ENCODE results near the gene ISLR. TPM values are rescaled to one million over a fixed set of nuclear protein-coding genes. Genes with fewer than 3 reads are reported as not detected.

ISLR gene
- total and polyA plus RNA-seq, 2 of the 4 experiments (the other 2 are of a cell fraction): under 0.01 to 0.79 TPM

DNA sequence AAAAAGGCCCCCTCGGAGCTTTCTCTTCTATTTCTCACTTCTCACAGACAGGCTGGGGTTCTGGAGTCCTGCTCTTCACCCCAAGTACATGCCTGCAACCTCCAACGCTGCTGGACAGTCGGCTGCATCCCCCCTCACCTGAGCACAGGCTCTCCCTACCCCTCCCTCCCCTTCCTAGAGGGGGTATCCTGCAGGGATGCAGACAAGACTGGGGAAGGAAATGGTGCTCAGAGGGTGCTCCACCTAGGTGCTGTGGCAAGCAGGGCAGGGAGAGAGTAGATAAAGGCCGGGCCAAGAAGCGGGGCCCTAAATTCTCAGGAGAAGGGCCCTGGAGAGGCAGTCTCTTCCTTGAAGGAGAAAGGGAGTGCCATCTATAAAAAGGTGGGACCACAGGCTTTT lies 36.0 kb downstream of the ISLR start:
- ATAC-seq (ENCODE audit: low read depth): no peak; the same call in 1 of the 2 replicates
- H2BK120ac ChIP-seq (ENCODE audit: low read depth, low read length): no peak overlapping the region
- H4K8ac ChIP-seq (ENCODE audit: low read depth in 2 of 2, low read length in 2 of 2): no peak overlapping the region
- no peaks in the 10 kb centered on the region for H3K9me1 ChIP-seq (ENCODE audit: insufficient read depth, low read length)
- no peak overlapping the region for H3K4me2 ChIP-seq (ENCODE audit: low read depth, low read length)
- no peak overlapping the region for H4K91ac ChIP-seq (ENCODE audit: insufficient read depth, low read depth, low read length)
- no peak overlapping the region for H2AK9ac ChIP-seq (replicated peaks; ENCODE audit: low read depth, low read length, poor library complexity)
- no peaks in the 10 kb centered on the region for H3K9me3 ChIP-seq (ENCODE audit: control insufficient read depth, insufficient read depth, low read length)
- WGBS, 2 experiments (ENCODE audit: extremely low coverage in 2 of 2, insufficient read length in 1 of 2): 90% methylated on average over 2 of the region's 5 CpGs; no CpG with 5 or more reads in 1 of the 2 experiments
- H3K79me1 ChIP-seq (ENCODE audit: low read depth in 1 of 2, low read length in 2 of 2): no peaks in the 10 kb centered on the region
- BruUV-seq (replicated peaks): no TSS peak
- H3K18ac ChIP-seq (ENCODE audit: low read depth, low read length): no peak overlapping the region
- in situ Hi-C loops (cut with MboI; ENCODE audit: low sequenced_read_pairs): no loop called here
- H3K4ac ChIP-seq (ENCODE audit: low read depth, low read length): no peak overlapping the region
- no peak overlapping the region for H3K23ac ChIP-seq (ENCODE audit: low read depth, low read length)
- no peak overlapping the region for H3K27ac ChIP-seq (ENCODE audit: insufficient read depth, low read length)
- H3K9ac ChIP-seq (ENCODE audit: low read depth, low read length): no peak overlapping the region
- dilution Hi-C loops (cut with HindIII; ENCODE audit: low sequenced_read_pairs, unreplicated experiment): no loop called here
- intact Hi-C loops (cut with micrococcal nuclease): no loop called here
- no peak overlapping the region for H2BK15ac ChIP-seq (ENCODE audit: low read depth, low read length)
- TF ChIP-seq NFE2L2 (IDR thresholded peaks at IDR 0.05; ENCODE audit: low read depth, low read length): no peak
- no peak for TF ChIP-seq MAZ (IDR thresholded peaks at IDR 0.05; ENCODE audit: borderline replicate concordance, low read depth, low read length)
- no peak for TF ChIP-seq POLR2A (IDR thresholded peaks at IDR 0.05; ENCODE audit: low read depth, low read length)
- TF ChIP-seq, protein P1, sequence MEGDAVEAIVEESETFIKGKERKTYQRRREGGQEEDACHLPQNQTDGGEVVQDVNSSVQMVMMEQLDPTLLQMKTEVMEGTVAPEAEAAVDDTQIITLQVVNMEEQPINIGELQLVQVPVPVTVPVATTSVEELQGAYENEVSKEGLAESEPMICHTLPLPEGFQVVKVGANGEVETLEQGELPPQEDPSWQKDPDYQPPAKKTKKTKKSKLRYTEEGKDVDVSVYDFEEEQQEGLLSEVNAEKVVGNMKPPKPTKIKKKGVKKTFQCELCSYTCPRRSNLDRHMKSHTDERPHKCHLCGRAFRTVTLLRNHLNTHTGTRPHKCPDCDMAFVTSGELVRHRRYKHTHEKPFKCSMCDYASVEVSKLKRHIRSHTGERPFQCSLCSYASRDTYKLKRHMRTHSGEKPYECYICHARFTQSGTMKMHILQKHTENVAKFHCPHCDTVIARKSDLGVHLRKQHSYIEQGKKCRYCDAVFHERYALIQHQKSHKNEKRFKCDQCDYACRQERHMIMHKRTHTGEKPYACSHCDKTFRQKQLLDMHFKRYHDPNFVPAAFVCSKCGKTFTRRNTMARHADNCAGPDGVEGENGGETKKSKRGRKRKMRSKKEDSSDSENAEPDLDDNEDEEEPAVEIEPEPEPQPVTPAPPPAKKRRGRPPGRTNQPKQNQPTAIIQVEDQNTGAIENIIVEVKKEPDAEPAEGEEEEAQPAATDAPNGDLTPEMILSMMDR (conservative IDR thresholded peaks at IDR 0.05; ENCODE audit: low read depth, low read length): no peak
- no peak for TF ChIP-seq CHD1 (IDR thresholded peaks at IDR 0.05; ENCODE audit: low read depth, low read length)
- TF ChIP-seq RAD21 (IDR thresholded peaks at IDR 0.05; ENCODE audit: low read length): no peak
- no peak for TF ChIP-seq BHLHE40 (IDR thresholded peaks at IDR 0.05; ENCODE audit: low read depth, low read length)
- TF ChIP-seq RFX5 (IDR thresholded peaks at IDR 0.05; ENCODE audit: low read depth, low read length): no peak
- no peak for TF ChIP-seq MAFK (IDR thresholded peaks at IDR 0.05; ENCODE audit: low read depth, low read length)
- no peak for TF ChIP-seq FOS (IDR thresholded peaks at IDR 0.05; ENCODE audit: low read depth, low read length)
- TF ChIP-seq CEBPB (IDR thresholded peaks at IDR 0.05; ENCODE audit: low read depth, low read length): no peak
- no peak for TF ChIP-seq RCOR1 (IDR thresholded peaks at IDR 0.05; ENCODE audit: insufficient replicate concordance, low read length)
- TF ChIP-seq, protein P2, sequence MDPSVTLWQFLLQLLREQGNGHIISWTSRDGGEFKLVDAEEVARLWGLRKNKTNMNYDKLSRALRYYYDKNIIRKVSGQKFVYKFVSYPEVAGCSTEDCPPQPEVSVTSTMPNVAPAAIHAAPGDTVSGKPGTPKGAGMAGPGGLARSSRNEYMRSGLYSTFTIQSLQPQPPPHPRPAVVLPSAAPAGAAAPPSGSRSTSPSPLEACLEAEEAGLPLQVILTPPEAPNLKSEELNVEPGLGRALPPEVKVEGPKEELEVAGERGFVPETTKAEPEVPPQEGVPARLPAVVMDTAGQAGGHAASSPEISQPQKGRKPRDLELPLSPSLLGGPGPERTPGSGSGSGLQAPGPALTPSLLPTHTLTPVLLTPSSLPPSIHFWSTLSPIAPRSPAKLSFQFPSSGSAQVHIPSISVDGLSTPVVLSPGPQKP (IDR thresholded peaks at IDR 0.05; ENCODE audit: borderline replicate concordance, low read depth, low read length): no peak
- TF ChIP-seq SMC3 (IDR thresholded peaks at IDR 0.05; ENCODE audit: low read depth, low read length): no peak
- TF ChIP-seq, protein P3, sequence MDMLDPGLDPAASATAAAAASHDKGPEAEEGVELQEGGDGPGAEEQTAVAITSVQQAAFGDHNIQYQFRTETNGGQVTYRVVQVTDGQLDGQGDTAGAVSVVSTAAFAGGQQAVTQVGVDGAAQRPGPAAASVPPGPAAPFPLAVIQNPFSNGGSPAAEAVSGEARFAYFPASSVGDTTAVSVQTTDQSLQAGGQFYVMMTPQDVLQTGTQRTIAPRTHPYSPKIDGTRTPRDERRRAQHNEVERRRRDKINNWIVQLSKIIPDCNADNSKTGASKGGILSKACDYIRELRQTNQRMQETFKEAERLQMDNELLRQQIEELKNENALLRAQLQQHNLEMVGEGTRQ (IDR thresholded peaks at IDR 0.05; ENCODE audit: low read depth, low read length): no peak
- TF ChIP-seq MXI1 (IDR thresholded peaks at IDR 0.05; ENCODE audit: borderline replicate concordance, low read depth, low read length): no peak
- no peaks in the 10 kb centered on the region for H4K20me1 ChIP-seq (ENCODE audit: insufficient read depth, low read length)
- H3K4me3 ChIP-seq (ENCODE audit: insufficient read depth, low read depth, low read length): no peak overlapping the region
- H2BK5ac ChIP-seq (ENCODE audit: low read depth, low read length, poor library complexity, severe bottlenecking): no peak overlapping the region
- no peak overlapping the region for H3K56ac ChIP-seq (ENCODE audit: extremely low read depth, insufficient read depth, low read length)
- H2AFZ ChIP-seq (replicated peaks; ENCODE audit: low read length, poor library complexity): no peak overlapping the region
- H3K36me3 ChIP-seq (ENCODE audit: control insufficient read depth, insufficient read depth, low read length): no peaks in the 10 kb centered on the region
- DNase-seq: no peak
- H4K5ac ChIP-seq (ENCODE audit: low read depth, low read length): no peak overlapping the region
- H2AK5ac ChIP-seq (ENCODE audit: low read depth, low read length): no peak overlapping the region
- peaks cover 14% of the 10 kb centered on the region for H3K27me3 ChIP-seq (ENCODE audit: control insufficient read depth, insufficient read depth, low read length)
- no peak overlapping the region for H3K14ac ChIP-seq (replicated peaks; ENCODE audit: low read depth, low read length)
- H3K4me1 ChIP-seq (ENCODE audit: control insufficient read depth, insufficient read depth, low read length): peaks cover 10% of the 10 kb centered on the region
- H2BK20ac ChIP-seq (ENCODE audit: low read depth, low read length): no peak overlapping the region
- POLR2A ChIA-PET (ENCODE audit: unreplicated experiment): no interaction called here
- CTCF ChIA-PET: no interaction called here
